IPS-18a (cell line): ENCODE results near the gene COLGALT1.
"Not testable (repeated sequence)": the region's sequence is repeated elsewhere in the genome, so short reads cannot be mapped to it uniquely, and the experiment has no call there.

Source experiments
- H3K27ac ChIP-seq: one replicate; pipeline ENCODE4 v1.5.1; 2013; ENCODE audit warnings: low read length
- H3K27me3 ChIP-seq: one replicate; pipeline ENCODE4 v1.6.1; 2013; ENCODE audit warnings: mild to moderate bottlenecking, low read length; ENCODE audit not compliant: control insufficient read depth, insufficient read depth
- H3K36me3 ChIP-seq: one replicate; pipeline ENCODE4 v1.6.1; 2013; ENCODE audit warnings: low read depth, low read length; ENCODE audit not compliant: control insufficient read depth
- H3K4me1 ChIP-seq: one replicate; pipeline ENCODE4 v1.6.1; 2013; ENCODE audit warnings: low read depth, low read length; ENCODE audit not compliant: control insufficient read depth
- H3K4me3 ChIP-seq: one replicate; pipeline ENCODE4 v1.5.1; 2013; ENCODE audit warnings: low read length
- H3K9ac ChIP-seq: one replicate; pipeline ENCODE4 v1.6.1; 2013; ENCODE audit warnings: mild to moderate bottlenecking, low read length, moderate library complexity
- H3K9me3 ChIP-seq: one replicate; pipeline ENCODE4 v1.6.1; 2013; ENCODE audit warnings: low read depth, low read length; ENCODE audit not compliant: control insufficient read depth

The COLGALT1 gene

DNA sequence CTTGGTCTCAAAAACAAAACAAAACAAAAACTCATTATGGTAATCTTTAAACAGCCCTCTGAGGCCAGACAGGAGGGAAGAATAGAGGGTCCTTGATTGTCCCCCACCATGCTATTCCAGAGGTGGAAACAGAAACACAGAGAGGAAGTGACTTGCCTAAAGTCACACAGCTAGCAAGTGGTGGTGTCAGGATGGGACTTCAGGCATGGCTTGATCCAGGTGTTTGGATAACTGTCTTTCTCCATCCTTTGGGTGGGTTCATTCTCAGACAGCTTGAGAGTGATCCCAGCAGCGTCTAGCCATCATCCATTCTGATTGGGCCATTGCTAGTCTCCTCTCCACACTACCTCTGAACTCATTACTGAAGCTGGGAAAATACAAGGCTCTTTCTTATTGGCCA lies 12.5 kb downstream of the COLGALT1 start:
- Histone ChIP-seq H3K4me3 (no peak overlapping the region), H3K9ac (no peak overlapping the region), H3K27ac (no peak overlapping the region), H3K4me1 (no peaks in the 10 kb centered on the region), H3K9me3 (no peaks in the 10 kb centered on the region), H3K27me3 (no peaks in the 10 kb centered on the region), H3K36me3 (peaks cover 13% of the 10 kb centered on the region)

DNA sequence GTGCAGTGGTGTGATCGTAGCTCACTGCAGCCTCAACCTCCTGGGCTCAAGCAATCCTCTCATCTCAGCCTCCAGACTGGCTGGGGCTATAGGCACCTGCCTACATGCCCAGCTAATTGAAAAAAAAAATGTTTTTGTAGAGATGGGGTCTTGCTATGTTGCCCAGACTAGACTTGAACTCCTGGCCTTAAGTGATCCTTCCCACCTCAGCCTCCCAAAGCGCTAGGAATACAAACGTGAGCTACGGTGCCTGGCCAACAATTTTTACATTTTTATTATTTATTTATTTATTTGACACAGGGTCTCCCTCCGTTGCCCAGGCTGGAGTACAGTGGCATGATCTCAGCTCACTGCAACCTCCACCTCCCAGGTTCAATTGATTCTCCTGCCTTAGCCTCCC lies 14.8 kb downstream of the COLGALT1 start:
- H3K4me1 ChIP-seq, H3K9ac ChIP-seq, H3K9me3 ChIP-seq, H3K27me3 ChIP-seq, H3K27ac ChIP-seq, H3K4me3 ChIP-seq: not testable (repeated sequence)
- peaks cover 13% of the 10 kb centered on the region for H3K36me3 ChIP-seq

DNA sequence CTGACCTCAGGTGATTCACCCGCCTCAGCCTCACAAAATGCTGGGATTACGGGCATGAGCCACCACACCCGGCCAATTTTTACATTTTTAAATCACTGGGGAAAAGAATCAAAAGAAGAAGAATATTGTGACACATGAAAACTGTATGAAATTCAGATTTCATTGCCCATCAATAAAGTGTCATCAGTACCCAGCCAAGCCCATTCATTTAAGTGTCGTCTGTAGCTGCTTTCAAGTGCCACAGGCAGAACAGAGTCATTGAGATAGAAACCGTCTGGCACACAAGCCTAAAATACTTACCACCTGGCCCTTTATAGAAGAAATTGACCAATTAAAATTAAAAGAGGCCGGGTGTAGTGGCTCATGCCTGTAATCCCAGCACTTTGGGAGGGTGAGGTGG lies 15.3 kb downstream of the COLGALT1 start:
- Histone ChIP-seq H3K9me3 (no peaks in the 10 kb centered on the region), H3K36me3 (peaks cover 13% of the 10 kb centered on the region), H3K4me3 (no peak overlapping the region), H3K27ac (no peak overlapping the region), H3K27me3 (no peaks in the 10 kb centered on the region), H3K4me1 (no peaks in the 10 kb centered on the region), H3K9ac (no peak overlapping the region)

DNA sequence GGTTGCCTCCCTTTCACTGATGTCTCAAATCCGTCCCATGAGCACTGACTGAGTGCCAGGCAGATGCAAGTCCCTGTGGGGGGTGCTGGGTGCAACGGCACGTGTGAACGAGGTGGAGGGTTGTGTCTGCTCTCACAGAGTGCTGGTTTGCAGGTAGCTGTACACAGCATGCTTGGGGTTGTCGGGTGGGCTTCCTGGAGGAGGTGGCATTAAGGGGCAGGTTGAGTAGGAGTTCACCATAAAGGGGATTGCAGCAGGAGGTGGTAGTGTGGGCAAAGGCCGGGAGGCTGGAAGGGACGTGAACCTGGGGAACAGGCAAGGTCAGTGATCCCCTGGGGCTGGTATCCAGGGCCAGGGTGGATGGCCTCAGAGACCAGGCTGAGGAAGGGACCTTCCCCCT lies 17.2 kb downstream of the COLGALT1 start:
- Histone ChIP-seq H3K9me3 (no peaks in the 10 kb centered on the region), H3K36me3 (peaks cover 13% of the 10 kb centered on the region), H3K9ac (no peak overlapping the region), H3K27ac (no peak overlapping the region), H3K4me1 (no peaks in the 10 kb centered on the region), H3K4me3 (no peak overlapping the region), H3K27me3 (no peaks in the 10 kb centered on the region)

DNA sequence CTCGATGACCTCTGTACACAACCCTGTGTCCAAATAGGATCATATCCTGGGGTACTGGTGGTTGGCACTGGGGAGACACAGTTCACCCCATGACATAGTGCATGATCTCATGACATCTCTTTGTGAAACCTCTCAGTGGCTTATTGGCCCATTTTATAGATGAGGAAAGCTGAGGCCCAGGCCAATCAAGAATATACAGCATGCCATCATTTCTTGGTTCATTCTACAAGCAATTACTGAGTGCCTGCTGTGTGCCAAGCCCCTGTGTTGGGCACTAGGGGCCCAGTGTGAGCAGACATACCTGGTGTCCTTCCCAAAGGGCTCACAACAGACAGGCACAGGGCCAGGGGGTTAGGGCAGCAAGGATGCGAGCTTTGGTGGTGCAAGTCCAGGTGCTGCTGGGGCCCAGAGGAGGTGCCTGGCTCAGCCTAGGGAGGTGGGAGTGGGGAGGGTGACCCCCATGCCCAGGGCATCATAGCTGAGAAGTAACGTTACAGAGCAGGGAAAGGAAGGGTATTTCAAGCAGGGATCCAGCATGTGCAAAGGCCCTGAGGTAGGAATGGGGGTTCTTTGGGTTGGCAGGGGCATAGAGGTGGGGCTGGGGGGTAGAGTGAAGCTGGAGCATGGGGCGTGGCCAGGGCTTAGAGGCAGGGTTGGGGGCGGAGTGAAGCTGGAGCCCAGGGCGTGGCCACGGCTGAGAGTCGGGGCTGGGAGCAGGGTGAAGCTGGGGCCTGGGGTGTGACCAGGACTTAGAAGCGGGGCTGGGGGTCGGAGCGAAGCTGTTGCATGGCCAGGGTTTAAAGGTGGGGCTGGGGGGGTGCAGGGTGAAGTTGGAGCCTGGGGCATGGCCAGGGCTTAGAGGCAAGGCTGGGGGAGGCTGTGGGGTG lies 20.7 kb downstream of the COLGALT1 start:
- no peak overlapping the region for H3K27ac ChIP-seq
- H3K9ac ChIP-seq, result no peak overlapping the region
- H3K36me3 ChIP-seq, result peaks cover 4% of the 10 kb centered on the region
- no peak overlapping the region for H3K4me3 ChIP-seq
- peaks cover 8% of the 10 kb centered on the region for H3K4me1 ChIP-seq
- no peaks in the 10 kb centered on the region for H3K27me3 ChIP-seq
- H3K9me3 ChIP-seq, result no peaks in the 10 kb centered on the region

DNA sequence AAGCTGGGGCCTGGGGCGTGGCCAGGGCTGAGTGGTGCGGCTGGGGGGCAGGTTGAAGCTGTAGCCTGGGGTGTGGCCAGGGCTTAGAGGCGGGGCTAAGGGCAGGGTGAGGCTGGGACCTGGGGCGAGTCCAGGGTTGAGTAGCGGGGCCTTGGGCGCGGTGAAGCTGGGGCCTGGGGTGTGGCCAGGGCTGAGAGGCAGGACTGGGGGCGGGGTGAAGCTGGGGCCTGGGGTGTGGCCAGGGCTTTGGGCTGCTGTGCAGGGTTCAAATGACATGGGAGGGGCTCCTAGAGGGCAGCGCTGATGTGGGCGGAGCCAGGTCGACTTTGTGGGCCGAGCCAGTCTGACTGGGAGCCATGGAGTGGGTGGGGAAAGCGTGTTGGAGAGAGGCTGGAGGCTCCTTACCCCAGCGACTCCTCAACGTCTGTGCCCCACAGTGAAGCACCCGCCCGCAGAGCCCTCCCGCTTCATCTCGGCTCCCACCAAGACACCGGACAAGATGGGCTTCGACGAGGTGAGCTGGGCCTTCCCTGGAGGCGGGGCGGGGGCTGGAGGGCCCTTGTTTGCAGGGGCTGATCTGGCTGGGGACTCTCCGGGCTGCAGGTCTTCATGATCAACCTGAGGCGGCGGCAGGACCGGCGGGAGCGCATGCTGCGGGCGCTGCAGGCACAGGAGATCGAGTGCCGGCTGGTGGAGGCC lies 21.5 kb downstream of the COLGALT1 start:
- Histone ChIP-seq H3K4me3 (peak overlapping the region; percentile 45), H3K9me3 (no peaks in the 10 kb centered on the region), H3K27ac (no peak overlapping the region), H3K36me3 (peaks cover 9% of the 10 kb centered on the region), H3K27me3 (no peaks in the 10 kb centered on the region), H3K9ac (no peak overlapping the region), H3K4me1 (peaks cover 8% of the 10 kb centered on the region)

DNA sequence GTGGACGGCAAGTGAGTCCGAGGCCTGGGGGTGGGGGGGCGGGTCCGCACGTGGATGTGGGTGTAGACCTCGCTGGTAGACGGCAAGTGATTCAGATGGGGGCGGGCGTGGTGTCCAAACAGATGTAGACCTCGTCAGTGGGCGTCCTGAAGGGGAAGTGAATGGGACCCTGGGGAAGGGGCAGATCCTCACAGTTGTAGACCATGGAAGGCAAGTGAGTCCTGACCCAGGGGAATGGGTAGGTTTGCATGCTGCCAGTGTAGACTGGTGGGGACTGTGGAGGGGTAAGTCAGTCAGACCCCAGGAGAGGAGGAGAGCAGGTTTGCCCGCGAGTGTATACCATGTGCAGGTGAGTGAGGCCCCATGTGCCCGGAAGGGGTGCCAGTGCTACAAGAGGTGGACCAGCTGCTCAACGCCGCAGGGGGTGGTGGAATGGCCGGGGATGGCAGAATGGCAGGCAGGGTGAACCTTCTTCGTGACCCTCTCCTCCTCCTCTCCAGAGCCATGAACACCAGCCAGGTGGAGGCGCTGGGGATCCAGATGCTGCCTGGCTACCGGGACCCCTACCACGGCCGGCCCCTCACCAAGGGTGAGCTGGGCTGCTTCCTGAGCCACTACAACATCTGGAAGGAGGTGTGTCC lies 22.1 kb downstream of the COLGALT1 start:
- Histone ChIP-seq H3K9ac (no peak overlapping the region), H3K4me1 (peaks cover 8% of the 10 kb centered on the region), H3K27ac (no peak overlapping the region), H3K36me3 (peaks cover 8% of the 10 kb centered on the region), H3K9me3 (no peaks in the 10 kb centered on the region), H3K27me3 (no peaks in the 10 kb centered on the region), H3K4me3 (no peak overlapping the region)

DNA sequence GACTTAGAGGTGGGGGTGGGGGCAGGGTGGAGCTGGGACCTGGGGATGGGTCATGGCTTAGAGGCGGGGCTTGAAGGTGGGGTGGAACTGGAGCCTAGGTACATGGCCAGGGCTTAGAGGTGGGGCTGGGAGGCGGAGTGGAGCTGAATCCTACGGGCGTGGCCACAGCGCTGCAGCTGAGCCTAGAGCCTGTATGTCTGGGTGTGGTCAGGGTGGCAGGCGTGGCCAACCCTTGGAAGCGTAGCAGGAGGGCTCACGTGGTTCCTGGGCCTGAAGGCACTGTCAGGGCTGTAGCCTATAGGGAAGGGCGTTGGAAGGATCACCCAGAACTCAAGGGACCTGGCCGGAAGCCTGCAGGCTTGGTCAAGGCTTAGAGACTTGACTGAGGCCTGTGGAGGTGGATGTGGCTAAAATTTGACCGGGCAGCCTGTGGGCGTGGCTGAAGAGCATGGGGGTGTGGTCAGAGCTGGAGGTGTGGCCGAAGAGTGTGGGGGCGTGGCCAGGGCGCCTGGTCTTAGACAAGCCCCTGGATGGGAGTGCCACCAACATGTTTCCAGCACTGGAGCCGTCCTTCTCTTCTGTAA lies 24.3 kb downstream of the COLGALT1 start:
- peaks cover 6% of the 10 kb centered on the region for H3K36me3 ChIP-seq

DNA sequence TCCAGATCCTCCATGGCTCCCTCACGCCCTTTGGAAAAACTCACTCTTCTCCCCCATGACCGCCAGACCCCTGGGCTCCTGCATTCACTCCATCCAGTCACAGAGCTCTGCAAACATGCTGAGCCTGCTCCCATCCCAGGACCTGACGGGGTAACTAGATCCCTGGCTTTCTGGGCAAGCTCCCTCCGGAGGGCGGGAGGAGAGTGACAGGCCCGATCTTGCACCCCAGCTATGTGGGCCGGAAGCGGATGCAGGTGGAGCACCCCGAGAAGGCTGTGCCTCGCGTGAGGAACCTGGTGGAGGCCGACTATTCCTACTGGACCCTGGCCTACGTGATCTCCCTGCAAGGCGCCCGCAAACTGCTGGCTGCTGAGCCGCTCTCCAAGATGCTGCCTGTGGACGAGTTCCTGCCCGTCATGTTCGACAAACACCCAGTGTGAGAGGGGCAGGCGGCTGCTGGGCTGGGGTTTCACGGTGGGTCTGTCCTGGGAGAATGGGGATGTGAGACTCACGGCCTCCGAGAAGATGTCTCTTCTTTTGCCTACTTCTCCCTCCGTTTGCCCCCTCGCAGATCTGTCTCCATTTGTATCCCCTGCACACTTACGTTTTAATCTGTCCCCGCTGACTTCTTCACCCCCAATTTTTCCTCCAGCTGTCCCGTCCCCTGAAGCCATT lies 25.2 kb downstream of the COLGALT1 start:
- Histone ChIP-seq H3K27me3 (no peaks in the 10 kb centered on the region), H3K9me3 (no peaks in the 10 kb centered on the region), H3K4me1 (peaks cover 8% of the 10 kb centered on the region), H3K9ac (no peak overlapping the region), H3K36me3 (peaks cover 6% of the 10 kb centered on the region), H3K4me3 (no peak overlapping the region), H3K27ac (no peak overlapping the region)

More for the DNA sequence above, 24.3 kb downstream of the COLGALT1 start:
- no peak overlapping the region for H3K9ac ChIP-seq
- no peaks in the 10 kb centered on the region for H3K27me3 ChIP-seq
- no peaks in the 10 kb centered on the region for H3K9me3 ChIP-seq
- no peak overlapping the region for H3K27ac ChIP-seq
- peak overlapping the region; percentile 45 for H3K4me3 ChIP-seq
- peaks cover 8% of the 10 kb centered on the region for H3K4me1 ChIP-seq

DNA sequence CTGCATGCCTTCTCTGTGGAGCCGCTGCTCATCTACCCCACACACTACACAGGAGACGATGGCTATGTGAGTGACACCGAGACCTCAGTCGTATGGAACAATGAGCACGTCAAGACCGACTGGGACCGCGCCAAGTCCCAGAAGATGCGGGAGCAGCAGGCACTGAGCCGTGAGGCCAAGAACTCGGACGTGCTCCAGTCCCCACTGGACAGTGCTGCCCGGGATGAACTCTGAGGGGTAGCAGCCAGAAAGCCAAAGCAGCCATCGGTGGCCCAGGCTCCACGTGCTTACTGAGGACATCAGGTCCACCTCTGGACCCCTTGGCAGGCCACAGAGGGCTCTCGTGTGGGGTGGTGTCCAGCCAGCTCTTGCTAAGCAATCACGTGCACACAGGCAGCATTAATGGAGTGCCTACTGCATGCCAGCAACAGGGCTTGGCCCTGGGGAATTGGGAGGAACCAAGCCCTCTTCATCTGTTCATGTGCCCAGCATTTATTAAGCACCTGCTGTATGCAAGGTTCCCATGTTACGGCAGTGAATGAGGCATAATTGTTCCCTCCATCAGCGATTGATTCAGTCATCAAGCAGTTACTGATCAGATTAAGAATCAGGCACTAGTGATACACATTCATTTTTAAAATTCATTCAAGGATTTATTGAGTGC lies 25.9 kb downstream of the COLGALT1 start:
- Histone ChIP-seq H3K4me1 (peaks cover 8% of the 10 kb centered on the region), H3K9me3 (no peaks in the 10 kb centered on the region), H3K9ac (no peak overlapping the region), H3K4me3 (no peak overlapping the region), H3K27me3 (no peaks in the 10 kb centered on the region), H3K36me3 (peaks cover 6% of the 10 kb centered on the region), H3K27ac (no peak overlapping the region)
